Ovary (tissue), 3 donors: Measurements from ENCODE around the gene FOXO1.

ENCODE experiments used
- EP300 ChIP-seq: sonication (generic); formaldehyde crosslinking; IDR thresholded peaks from one replicate; pipeline ENCODE4 v1.6.1; 2017; ENCODE audit warnings: antibody characterized with exemption
- POLR2A ChIP-seq: fragments of 450-650 bp; IDR thresholded peaks from one replicate; pipeline ENCODE4 v1.6.1; 2017; ENCODE audit warnings: antibody characterized with exemption, mild to moderate bottlenecking, moderate library complexity
- TF ChIP-seq, protein P1 (sequence below), 3 donors: fragments of 450-650 bp in 2 of 3; fragments of 200-600 bp in 1 of 3; IDR thresholded peaks; one replicate each; pipeline versions ENCODE4 v1.5.1 to v1.8.0; 2016 to 2022; ENCODE audit warnings: antibody characterized with exemption in 3 of 3, mild to moderate bottlenecking in 1 of 3
- donor health status: DM: no; HTN: no; CAD: no.

DNA sequence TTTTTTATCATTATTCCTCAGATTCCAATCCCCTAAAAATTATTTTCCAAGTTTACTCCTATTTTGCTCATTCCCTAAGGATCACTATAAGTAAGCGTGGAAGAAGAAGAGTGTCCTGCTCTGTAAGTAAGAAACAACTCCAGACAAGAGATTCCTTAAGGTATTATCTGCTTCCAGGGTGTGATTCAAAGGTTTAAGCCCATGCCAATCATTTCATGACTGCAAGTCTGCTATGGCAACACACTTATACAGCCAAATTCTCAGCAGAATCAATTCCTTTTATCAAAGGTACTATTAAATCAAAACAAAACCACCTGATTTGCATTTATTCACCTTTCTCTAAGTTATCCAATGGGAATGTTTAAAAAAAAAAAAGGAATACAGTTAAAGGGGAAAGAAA, 43.7 kb downstream of the FOXO1 start:
- no peak for TF ChIP-seq POLR2A
- TF ChIP-seq, protein P1, sequence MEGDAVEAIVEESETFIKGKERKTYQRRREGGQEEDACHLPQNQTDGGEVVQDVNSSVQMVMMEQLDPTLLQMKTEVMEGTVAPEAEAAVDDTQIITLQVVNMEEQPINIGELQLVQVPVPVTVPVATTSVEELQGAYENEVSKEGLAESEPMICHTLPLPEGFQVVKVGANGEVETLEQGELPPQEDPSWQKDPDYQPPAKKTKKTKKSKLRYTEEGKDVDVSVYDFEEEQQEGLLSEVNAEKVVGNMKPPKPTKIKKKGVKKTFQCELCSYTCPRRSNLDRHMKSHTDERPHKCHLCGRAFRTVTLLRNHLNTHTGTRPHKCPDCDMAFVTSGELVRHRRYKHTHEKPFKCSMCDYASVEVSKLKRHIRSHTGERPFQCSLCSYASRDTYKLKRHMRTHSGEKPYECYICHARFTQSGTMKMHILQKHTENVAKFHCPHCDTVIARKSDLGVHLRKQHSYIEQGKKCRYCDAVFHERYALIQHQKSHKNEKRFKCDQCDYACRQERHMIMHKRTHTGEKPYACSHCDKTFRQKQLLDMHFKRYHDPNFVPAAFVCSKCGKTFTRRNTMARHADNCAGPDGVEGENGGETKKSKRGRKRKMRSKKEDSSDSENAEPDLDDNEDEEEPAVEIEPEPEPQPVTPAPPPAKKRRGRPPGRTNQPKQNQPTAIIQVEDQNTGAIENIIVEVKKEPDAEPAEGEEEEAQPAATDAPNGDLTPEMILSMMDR (IDR thresholded peaks at IDR 0.05), result no peak
- TF ChIP-seq EP300, result no peak
